NCI-H1694 treated with DMSO at 0.1 percent for 48 hours (cell line): Measurements from ENCODE around the gene HSD3B7.

ENCODE experiments used
- DNase-seq: peaks from one replicate; lab custom pipeline; 2025; lab: John Stamatoyannopoulos, UW

Gene HSD3B7

GRCh38 chr16:30983898-30984610 lies 953 bp upstream of the HSD3B7 start:
- DNase-seq = no peak

GRCh38 chr16:30985401-30986128 lies 558 bp downstream of the HSD3B7 start:
- peak; percentile 4 for DNase-seq

GRCh38 chr16:30986129-30986991 lies 1.4 kb downstream of the HSD3B7 start:
- no peak for DNase-seq

GRCh38 chr16:30987581-30988190 lies 2.7 kb downstream of the HSD3B7 start:
- no peak for DNase-seq

GRCh38 chr16:30989469-30990047 lies 4.6 kb downstream of the HSD3B7 start:
- DNase-seq = no peak

GRCh38 chr16:30990105-30990504 lies 5.1 kb downstream of the HSD3B7 start:
- no peak for DNase-seq

GRCh38 chr16:30991052-30991451 lies 6.0 kb downstream of the HSD3B7 start:
- DNase-seq = no peak

GRCh38 chr16:30992276-30992780 lies 7.3 kb downstream of the HSD3B7 start:
- DNase-seq = no peak

- no peak for DNase-seq
Observed at GRCh38 chr16:30992931-30993816, 8.2 kb downstream of the HSD3B7 start.

GRCh38 chr16:30995927-30996323 lies 10.9 kb downstream of the HSD3B7 start:
- DNase-seq = no peak

- DNase-seq = no peak
Observed at GRCh38 chr16:30996324-30996984, 11.4 kb downstream of the HSD3B7 start.

- no peak for DNase-seq
Observed at GRCh38 chr16:30996985-30997724, 12.1 kb downstream of the HSD3B7 start.

GRCh38 chr16:30997725-30998711 lies 13.0 kb downstream of the HSD3B7 start:
- DNase-seq = no peak

- peak; percentile 60 for DNase-seq
Observed at GRCh38 chr16:30998852-30999761, 14.1 kb downstream of the HSD3B7 start.

- no peak for DNase-seq
Observed at GRCh38 chr16:31000671-31001382, 15.8 kb downstream of the HSD3B7 start.

- DNase-seq = no peak
Observed at GRCh38 chr16:31001507-31002249, 16.7 kb downstream of the HSD3B7 start.
